GM23248 (cell line): ENCODE measurements around the gene STEEP1. TPM values are rescaled to one million over a fixed set of nuclear protein-coding genes. Genes with fewer than 3 reads are reported as not detected.

Source experiments
- DNase-seq: peaks from one replicate; pipeline ENCODE4 v3.0.0-alpha.2; 2015
- H2AFZ ChIP-seq: fragments of 200-600 bp; sonication (generic); 2 replicates; pipeline ENCODE4 v1.6.1; 2016; ENCODE audit warnings: antibody characterized with exemption
- H3F3A ChIP-seq: fragments of 200-600 bp; sonication (generic); 2 replicates; pipeline ENCODE4 v1.6.1; 2016; ENCODE audit warnings: mild to moderate bottlenecking, antibody characterized with exemption, mixed run types; ENCODE audit not compliant: insufficient read depth
- H3K27ac ChIP-seq: fragments of 200-600 bp; sonication (generic); 2 replicates; pipeline ENCODE4 v1.5.1; 2016; ENCODE audit warnings: mild to moderate bottlenecking
- H3K27me3 ChIP-seq: fragments of 200-600 bp; sonication (generic); replicated peaks from 2 replicates; pipeline ENCODE4 v1.6.1; 2016; ENCODE audit warnings: mild to moderate bottlenecking; ENCODE audit not compliant: insufficient read depth
- H3K36me3 ChIP-seq: fragments of 200-600 bp; sonication (generic); 2 replicates; pipeline ENCODE4 v1.6.1; 2016; ENCODE audit warnings: low read depth, mild to moderate bottlenecking
- H3K4me1 ChIP-seq: fragments of 200-600 bp; sonication (generic); 2 replicates; pipeline ENCODE4 v1.6.1; 2016; ENCODE audit warnings: mild to moderate bottlenecking; ENCODE audit not compliant: insufficient read depth
- H3K4me2 ChIP-seq: fragments of 200-600 bp; sonication (generic); one replicate; pipeline ENCODE4 v1.6.1; 2016; ENCODE audit warnings: mild to moderate bottlenecking; ENCODE audit not compliant: unreplicated experiment
- H3K4me3 ChIP-seq: fragments of 200-600 bp; sonication (generic); 2 replicates; pipeline ENCODE4 v1.5.1; 2016; ENCODE audit warnings: mild to moderate bottlenecking
- H3K79me2 ChIP-seq: fragments of 200-600 bp; sonication (generic); 2 replicates; pipeline ENCODE4 v1.6.1; 2016; ENCODE audit warnings: mild to moderate bottlenecking; ENCODE audit not compliant: insufficient read depth
- H3K9ac ChIP-seq: fragments of 200-600 bp; sonication (generic); 2 replicates; pipeline ENCODE4 v1.6.1; 2016; ENCODE audit warnings: mild to moderate bottlenecking
- H3K9me2 ChIP-seq: fragments of 200-600 bp; sonication (generic); 2 replicates; pipeline ENCODE4 v1.6.1; 2016; ENCODE audit warnings: mixed run types, mild to moderate bottlenecking, moderate library complexity; ENCODE audit not compliant: insufficient read depth
- H3K9me3 ChIP-seq: fragments of 200-600 bp; sonication (generic); one replicate; pipeline ENCODE4 v1.6.1; 2017; ENCODE audit warnings: low read depth
- H4K20me1 ChIP-seq: fragments of 200-600 bp; sonication (generic); 2 replicates; pipeline ENCODE4 v1.6.0; 2016; ENCODE audit not compliant: insufficient read depth
- EZH2 ChIP-seq: fragments of 200-600 bp; sonication (generic); IDR thresholded peaks from 2 replicates; pipeline ENCODE4 v1.6.1; 2018; ENCODE audit warnings: antibody characterized with exemption, mild to moderate bottlenecking; ENCODE audit not compliant: insufficient read depth, poor library complexity, severe bottlenecking
- EZH2phosphoT487 ChIP-seq: fragments of 200-600 bp; sonication (generic); IDR thresholded peaks from 2 replicates; pipeline ENCODE4 v1.6.1; 2018; ENCODE audit warnings: antibody characterized with exemption, moderate library complexity, mild to moderate bottlenecking, low read depth; ENCODE audit not compliant: insufficient read depth
- WGBS, 2 experiments: methylation state at CpG; one replicate each; pipeline ENCODE4 v1.1.6; 2015 to 2017; ENCODE audit warnings: low lambda C conversion rate in 2 of 2, low coverage in 1 of 2; ENCODE audit errors: missing lambda C conversion rate in 2 of 2; 5-methylcytosine and 5-hydroxymethylcytosine counted together
- in situ Hi-C: fragments of 300-500 bp; cut with MboI; formaldehyde crosslinking; loops from 2 replicates; pipeline ENCODE4 v1.15.0; 2020
- polyA plus RNA-seq: library from polyadenylated mRNA; unstranded; fragments of >200 nt; fragmentation: Nextera tagmentation; extraction: Ambion mirVana; gene quantifications from 2 replicates; pipeline ENCODE4 v1.2.1, GENCODE V29; 2016
- total RNA-seq: library from RNA; depleted of rRNA; stranded (reverse); fragments of >200 nt; shearing (Covaris generic); gene quantifications from 2 replicates; pipeline ENCODE4 v1.2.3, GENCODE V29; 2014

STEEP1 gene
- total and polyA plus RNA-seq, 2 experiments from 2014 or later: 11.8 to 33.1 TPM

DNA sequence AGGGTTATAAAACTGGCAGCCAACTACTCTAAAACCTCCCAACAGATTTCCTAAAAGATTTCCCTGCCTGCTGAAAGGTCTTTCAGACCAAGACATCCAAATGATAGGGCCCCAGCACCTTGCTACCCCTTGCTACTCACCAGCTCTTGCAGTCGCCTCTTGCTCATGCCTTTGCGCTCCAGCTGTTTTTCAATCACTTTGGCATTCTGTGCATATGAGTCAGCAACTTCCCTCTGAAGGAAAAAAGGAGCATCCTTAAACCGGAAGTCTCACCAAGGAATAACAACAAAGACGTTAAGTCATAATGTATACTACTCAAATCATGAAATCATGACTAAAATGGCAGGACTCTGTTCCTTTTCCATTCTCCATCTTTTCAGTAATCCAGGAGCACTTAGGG is 24.0 kb downstream of the STEEP1 start:
- Histone ChIP-seq H3K9me2 (no peaks in the 10 kb centered on the region), H2AFZ (peak overlapping the region; percentile 64; the same call in 1 of the 2 replicates), H3K4me1 (peaks cover 11% of the 10 kb centered on the region), H3K27ac (peak overlapping the region; percentile 59), H3K36me3 (no peaks in the 10 kb centered on the region), H3K9me3 (no peaks in the 10 kb centered on the region), H3K9ac (no peak overlapping the region), H3F3A (peaks cover 10% of the 10 kb centered on the region; the same call in 1 of the 2 replicates), H3K4me2 (no peak overlapping the region), H3K4me3 (no peak overlapping the region), H4K20me1 (no peaks in the 10 kb centered on the region), H3K27me3 (no peaks in the 10 kb centered on the region), H3K79me2 (no peaks in the 10 kb centered on the region)
- 4 to 6% methylated on average over 4 of the region's 4 CpGs for WGBS, 2 experiments
- DNase-seq: peak; percentile 83
- in situ Hi-C loops: no loop called here
- TF ChIP-seq EZH2 (no peak), EZH2phosphoT487 (no peak)

DNA sequence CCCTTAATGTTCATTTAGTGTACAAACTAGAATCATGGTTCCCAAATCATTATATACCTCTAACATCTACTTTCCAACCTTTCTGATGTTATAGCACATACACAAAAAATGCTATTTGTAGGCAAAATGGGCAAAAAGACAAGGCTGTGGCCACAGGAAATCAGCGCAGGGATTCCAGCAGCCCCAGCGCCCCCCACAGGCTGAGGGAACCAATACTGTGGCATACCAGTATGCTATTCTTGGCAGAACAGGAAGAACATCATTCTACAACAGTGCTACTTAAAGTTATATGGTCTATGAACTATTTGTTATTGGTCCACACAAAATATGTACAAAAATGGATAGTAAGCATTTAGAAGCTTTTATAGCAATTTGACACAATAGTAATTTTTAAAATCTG is 25.3 kb downstream of the STEEP1 start:
- H3K9me3 ChIP-seq: no peaks in the 10 kb centered on the region
- no peak overlapping the region for H3K4me3 ChIP-seq
- H3K9me2 ChIP-seq: no peaks in the 10 kb centered on the region
- H4K20me1 ChIP-seq: no peaks in the 10 kb centered on the region
- 50 to 63% methylated on average over 2 of the region's 2 CpGs for WGBS, 2 experiments
- peaks cover 10% of the 10 kb centered on the region; the same call in 1 of the 2 replicates for H3F3A ChIP-seq
- no peaks in the 10 kb centered on the region for H3K79me2 ChIP-seq
- no peak overlapping the region for H3K4me2 ChIP-seq
- no peaks in the 10 kb centered on the region for H3K27me3 ChIP-seq
- TF ChIP-seq EZH2 (no peak), EZH2phosphoT487 (no peak)
- no peaks in the 10 kb centered on the region for H3K36me3 ChIP-seq
- no peak overlapping the region for H3K9ac ChIP-seq
- DNase-seq: no peak
- H2AFZ ChIP-seq: no peak overlapping the region
- no peak overlapping the region for H3K27ac ChIP-seq
- H3K4me1 ChIP-seq: peaks cover 11% of the 10 kb centered on the region
- in situ Hi-C loops: no loop called here

GRCh38 chrX:119537487-119537886 is 27.7 kb downstream of the STEEP1 start:
- peaks cover 11% of the 10 kb centered on the region for H3K4me1 ChIP-seq
- in situ Hi-C loops: no loop called here
- DNase-seq: no peak
- H3K4me2 ChIP-seq: no peak overlapping the region
- H3K9me3 ChIP-seq: no peaks in the 10 kb centered on the region
- no peaks in the 10 kb centered on the region for H3K79me2 ChIP-seq
- H2AFZ ChIP-seq: no peak overlapping the region
- H3K4me3 ChIP-seq: no peak overlapping the region
- 59 to 64% methylated on average over 3 of the region's 3 CpGs for WGBS, 2 experiments
- no peaks in the 10 kb centered on the region for H3K27me3 ChIP-seq
- H4K20me1 ChIP-seq: no peaks in the 10 kb centered on the region
- H3F3A ChIP-seq: peaks cover 10% of the 10 kb centered on the region; the same call in 1 of the 2 replicates
- TF ChIP-seq EZH2phosphoT487: no peak
- no peak for TF ChIP-seq EZH2
- H3K27ac ChIP-seq: peak overlapping the region; percentile 18; the same call in 1 of the 2 replicates
- H3K9me2 ChIP-seq: no peaks in the 10 kb centered on the region
- no peak overlapping the region for H3K9ac ChIP-seq
- H3K36me3 ChIP-seq: no peaks in the 10 kb centered on the region

DNA sequence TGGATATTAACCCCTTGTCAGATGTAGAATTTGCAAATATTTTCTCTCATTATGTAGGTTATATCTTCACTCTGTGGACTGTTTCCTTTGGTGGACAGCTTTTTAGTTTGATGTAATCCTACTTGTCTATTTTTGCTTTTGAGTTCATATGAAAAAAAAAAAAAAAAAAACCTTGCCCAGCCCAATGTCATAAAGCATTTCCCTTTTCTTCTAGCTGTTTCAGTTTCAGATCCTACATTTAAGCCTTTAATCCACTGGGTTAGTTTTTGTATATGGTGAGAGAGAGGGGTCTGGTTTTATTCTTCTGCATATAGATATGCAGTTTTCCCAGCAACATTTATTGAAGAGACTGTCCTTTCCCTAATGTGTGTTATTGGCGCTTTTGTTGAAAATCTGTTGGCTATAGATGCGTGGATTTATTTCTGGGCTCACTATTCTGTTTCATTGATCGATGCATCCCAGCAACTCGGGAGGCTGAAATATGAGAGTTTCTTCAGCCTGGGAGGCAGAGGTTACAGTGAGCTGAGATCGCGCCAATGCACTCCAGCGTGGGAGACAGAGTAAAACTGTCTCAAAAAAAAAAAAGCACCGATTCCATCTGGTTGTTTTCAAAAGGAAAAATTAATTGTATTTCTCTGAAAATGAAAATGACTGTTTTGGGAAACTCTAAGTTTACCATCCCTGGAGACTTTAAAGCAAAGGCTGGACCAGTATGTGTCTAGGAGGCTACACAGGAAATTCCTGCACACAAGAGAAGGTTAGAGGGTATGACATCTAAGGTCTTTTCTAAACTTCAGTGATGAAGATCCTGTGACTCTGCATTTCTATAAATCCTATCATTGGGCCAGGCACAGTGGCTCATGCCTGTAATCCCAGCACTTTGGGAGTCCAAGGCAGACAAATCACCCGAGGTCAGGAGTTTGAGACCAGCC is 35.6 kb downstream of the STEEP1 start:
- Histone ChIP-seq H3K9ac (no peak overlapping the region), H3K27me3 (no peaks in the 10 kb centered on the region), H3K9me2 (no peaks in the 10 kb centered on the region), H2AFZ (no peak overlapping the region), H3K9me3 (no peaks in the 10 kb centered on the region), H3K79me2 (no peaks in the 10 kb centered on the region), H4K20me1 (no peaks in the 10 kb centered on the region), H3K4me1 (no peaks in the 10 kb centered on the region), H3K36me3 (no peaks in the 10 kb centered on the region), H3K4me2 (no peak overlapping the region), H3K27ac (no peak overlapping the region), H3K4me3 (no peak overlapping the region), H3F3A (no peaks in the 10 kb centered on the region)
- in situ Hi-C loops: no loop called here
- TF ChIP-seq EZH2 (no peak), EZH2phosphoT487 (no peak)
- WGBS, 2 experiments: 47 to 50% methylated on average over 9 of the region's 9 CpGs
- no peak for DNase-seq
